HG03457 (cell line): ENCODE measurements around the gene NLGN1.

Experiments
- ATAC-seq: cut with Tn5 transposase; IDR thresholded peaks from one replicate; pipeline ENCODE4 v1.9.1; 2021; ENCODE audit warnings: moderate number of reproducible peaks; ENCODE audit not compliant: unreplicated experiment

Gene NLGN1

DNA sequence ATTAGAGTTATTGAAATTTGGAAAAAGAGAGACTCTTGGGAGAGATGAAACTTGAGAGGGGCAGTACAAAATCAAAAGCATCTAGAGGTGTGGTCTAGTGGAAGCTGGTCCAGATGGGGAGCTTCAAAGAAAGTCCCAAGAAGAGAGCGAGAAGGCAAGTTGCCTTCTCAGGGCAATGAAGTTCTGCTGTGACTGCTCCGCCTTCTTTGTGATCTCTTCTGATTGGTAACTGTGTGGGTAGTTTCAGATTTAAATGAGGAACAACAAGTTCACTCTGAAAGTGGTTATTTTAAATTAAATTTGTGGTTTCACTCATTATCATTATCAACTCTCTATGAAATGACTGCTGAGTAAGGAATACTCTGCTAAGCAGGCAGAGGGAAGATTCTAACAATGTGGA, 233.3 kb downstream of the NLGN1 start:
- ATAC-seq: no peak

DNA sequence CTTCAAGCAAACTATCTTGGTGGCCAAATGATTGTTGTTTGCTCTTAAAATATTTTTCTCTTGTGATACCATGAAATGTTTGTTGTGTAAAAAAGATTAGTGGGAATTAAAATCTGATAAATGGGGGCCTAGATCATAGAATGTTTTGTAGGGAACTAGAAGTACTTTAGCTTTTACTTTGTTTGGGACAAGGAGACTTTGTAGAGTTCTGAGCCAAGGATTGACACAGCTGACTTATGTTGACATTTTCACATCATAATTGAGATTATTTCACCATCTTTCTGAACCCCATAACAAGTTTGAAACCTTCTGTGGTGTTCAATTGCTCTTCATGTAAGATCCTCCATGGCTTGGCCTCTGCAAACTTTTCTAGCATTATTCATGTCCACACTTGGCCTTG, 235.4 kb downstream of the NLGN1 start:
- no peak for ATAC-seq

DNA sequence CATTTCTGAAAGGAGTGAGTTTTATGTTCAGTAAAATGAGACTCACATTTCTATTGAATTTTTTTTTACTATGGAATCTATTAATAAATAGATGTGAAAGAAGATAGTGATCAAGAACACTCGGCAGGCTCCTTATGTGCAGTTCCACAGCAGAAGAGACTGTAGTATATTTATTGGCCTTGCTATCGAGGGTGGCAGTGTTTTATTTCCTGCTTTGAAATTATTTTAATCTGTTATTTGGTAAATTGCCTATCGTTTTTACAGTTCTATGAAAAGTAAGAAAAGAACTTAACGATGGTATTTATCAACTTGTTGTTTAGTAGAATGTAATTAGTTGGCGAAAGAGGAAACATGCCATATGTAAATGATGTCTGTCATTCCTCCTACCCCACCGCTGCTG, 238.3 kb downstream of the NLGN1 start:
- no peak for ATAC-seq

DNA sequence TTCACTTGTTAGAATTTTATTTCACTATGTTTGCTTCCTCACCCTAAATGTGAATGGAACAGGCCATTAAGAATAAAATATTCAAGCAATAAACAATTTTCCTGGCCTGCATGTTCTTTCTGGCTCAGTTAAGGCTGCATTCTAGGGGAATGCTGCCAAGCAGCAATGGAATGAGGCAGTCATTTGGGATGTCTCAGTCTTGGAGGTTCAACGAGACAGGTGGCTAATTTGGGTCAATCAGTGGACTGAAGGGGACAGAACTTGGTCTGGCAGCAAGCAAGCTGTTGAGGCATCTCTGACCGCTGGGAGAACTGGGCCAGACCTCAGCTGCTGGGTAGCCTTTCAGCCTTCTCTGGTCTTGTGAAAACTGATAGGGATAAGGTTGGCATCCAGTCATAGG, 241.6 kb downstream of the NLGN1 start:
- no peak for ATAC-seq

DNA sequence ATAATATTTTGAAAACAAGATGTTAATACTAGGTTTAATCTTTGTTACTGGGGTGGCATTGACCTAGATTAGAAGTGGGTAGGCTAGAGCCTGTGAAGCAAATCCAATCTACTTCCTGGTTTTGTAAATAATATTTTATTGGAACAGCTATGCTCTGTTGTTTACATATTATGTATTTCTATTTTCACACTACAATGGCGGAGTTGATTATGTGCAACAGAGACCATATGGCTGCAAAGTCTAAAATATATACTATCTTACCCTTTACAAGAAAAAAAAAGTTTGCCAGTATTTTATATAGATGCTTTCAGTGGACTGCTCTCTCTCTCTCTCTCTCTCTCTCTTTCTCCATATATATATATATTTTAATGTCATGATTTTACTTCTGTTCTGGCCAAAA, 244.2 kb downstream of the NLGN1 start:
- ATAC-seq: no peak

DNA sequence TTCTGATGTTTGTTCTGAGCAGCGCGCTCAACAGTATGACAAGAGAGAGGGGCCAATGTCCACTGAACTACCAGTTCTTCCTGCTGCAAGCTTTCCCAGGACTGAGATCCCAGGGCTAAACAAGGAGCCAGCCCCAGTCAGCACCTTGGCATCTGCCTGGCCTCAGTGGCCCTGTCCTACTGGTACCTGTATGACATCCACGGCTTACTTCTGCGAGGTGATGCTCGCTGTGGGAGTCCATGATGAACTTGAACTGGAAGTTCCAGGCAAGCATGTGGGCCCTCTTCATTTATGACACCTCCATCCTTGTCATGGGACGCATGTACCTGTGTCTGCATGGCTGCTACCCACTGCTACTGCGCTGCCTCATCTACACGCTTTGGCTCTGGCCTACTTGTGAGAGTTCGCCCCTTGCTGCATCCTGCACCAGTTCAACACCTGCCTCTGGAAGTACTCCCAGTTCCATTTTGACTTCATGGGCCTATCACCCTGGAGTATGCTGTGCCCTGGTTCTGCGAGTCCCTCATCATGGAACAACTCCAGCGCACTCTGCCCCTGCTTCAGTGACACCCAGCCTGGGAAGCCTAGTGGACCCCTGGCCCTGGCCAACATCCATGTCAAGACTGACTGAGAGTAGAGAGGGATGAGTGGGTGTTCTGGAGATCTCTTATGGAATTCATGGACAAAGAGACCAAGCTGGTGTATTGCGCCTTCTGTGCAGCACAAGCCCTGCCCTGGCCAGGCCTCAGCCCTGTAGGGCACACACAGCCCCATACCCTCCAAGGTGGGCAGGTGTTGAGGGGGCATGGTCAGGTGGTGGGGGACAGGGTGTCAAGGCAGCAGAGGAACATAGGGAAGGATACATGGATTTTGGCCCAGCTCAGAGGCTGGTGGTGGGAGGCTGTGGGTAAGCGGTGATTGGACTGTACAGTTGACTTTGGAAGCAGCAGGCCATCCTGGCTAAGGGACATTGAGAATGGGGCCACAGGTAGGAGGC, 246.8 kb downstream of the NLGN1 start:
- no peak for ATAC-seq

DNA sequence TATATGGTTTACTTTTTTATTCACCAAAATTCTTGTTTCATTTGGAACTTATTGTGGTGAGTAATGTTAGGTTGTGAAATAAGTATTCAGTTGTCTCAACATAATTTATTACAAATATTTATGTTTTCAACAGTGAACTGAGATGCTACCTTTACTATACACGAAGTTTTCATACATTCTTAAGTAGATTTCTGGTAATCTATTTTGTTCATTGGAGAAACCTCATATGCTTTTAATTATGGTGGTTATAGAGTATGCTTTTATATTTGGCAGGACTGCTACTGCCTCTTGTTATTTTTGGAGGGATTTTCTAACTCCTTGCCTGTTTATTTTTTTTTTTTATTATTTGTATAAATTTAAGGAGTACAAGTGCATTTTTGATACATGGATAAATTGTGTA, 253.1 kb downstream of the NLGN1 start:
- ATAC-seq: no peak

DNA sequence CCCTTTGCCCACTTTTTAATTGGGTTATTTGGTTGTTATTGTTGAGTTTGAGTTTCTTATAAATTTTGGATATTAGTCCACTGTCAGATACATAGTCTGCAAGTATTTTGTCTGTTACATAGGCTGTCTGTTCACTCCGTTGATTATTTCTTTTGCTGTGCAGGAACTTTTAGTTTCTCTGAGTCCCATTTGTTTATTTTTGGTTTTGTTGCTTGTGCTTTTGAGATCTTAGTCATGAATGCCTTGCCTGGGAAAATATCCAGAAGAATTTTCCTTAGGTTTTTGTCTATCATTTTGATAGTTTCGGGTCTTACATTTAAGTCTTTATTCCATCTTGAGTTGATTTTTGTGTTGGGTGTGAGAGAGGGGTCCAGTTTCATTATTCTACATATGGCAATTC, 254.5 kb downstream of the NLGN1 start:
- ATAC-seq: no peak

DNA sequence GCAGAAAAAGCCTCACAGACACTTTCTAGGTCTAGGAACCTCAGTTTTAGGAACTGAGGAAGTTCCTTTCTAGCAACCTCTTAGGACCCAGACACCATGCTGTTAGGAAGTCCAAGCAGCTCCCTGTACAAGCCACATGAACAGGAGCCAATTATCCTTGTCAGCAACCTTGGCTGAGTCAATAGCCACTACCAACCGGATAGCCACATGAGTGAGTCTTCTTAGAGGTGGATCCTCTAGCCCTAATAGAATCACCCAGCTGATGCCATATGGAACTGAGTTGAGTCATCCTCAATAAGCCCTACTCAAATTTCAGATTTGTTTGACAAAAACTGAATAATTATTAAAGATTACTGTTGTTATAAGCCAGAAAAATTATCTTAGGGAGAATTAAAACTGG, 256.2 kb downstream of the NLGN1 start:
- no peak for ATAC-seq

DNA sequence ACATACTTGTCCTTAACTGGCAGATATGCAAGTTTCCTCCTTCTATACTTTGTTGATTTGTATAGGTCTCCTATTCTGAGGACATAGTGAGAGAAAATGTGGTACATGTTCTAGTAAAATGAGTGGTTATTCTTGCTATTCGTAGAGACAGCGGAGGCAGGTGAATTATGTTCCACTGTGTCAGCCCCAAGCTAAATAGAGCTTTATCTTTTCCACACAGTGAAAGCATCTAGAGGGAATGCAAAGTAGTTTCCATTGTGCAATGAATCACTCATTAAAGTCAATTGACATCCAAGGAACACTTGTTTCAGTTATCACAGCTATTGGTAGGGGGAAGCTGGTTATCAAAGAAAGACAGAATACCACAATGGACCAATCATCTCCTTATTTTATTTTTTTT, 262.4 kb downstream of the NLGN1 start:
- no peak for ATAC-seq

DNA sequence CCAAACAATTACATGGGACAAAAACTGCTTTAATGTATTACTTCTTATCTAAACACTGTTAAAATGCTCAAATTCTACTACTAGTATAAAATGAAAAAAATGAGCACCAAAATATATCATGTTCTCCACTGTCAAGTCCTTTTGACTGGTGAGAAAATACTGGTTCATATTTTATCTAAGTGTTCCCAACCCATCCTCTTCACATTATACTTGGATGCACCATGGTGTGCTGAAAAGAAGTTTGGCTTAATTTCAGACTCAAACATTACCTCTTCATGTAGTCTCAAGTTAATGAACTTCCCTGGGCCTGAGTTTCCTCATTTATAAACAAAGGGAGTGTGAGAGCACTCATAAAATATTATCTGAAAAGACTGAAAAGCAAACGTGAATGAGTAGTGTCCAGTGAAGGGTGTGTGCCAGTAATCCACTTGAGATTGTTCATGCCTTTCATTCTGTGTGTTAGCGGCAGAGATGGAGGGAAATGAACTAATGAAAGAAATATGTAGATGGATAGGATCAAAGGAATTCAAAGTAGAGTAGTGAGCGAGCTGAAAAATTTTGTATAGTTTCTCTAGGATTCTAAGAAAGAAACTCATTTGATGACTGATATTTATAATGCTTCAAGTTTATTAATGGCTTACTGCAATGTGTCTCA, 263.2 kb downstream of the NLGN1 start:
- ATAC-seq: no peak

DNA sequence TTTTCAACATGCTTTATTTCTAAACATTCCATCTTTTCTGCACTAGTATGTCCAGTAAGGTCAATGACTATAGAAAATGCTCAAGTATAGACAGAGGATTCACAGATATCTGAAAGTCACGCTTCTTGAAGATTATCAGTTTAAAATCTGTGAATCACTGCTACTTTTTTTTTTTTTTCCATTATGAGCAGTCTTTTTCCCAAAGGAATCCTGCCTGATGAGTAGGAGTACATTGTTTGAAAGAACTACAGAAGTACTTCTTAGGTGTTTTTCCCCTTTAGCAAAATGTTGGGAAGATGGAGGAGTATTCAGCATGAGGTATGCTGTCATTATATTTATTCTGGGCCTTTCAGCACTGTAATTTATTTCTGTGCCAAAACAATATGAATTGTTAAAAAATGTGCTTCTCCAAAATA, 266.2 kb downstream of the NLGN1 start:
- ATAC-seq: no peak

DNA sequence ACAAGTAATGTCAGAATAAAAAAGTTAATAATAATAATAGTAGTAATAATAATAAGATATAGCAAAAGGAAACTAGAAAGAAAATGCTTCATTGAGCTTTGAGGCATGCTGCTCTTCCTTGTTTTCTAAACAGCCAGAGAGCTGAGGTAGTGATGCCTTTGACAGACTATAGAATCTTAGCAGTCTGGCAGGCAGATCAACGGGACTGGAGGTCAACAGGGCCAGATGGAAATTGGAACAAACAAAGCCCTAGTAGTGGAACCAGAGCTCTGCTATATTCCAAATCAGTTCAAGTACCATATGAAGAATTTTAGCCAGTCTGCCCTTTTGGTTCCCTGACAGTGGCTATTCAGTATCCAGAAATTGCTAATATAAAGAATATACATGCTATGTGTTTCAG, 278.6 kb downstream of the NLGN1 start:
- no peak for ATAC-seq

DNA sequence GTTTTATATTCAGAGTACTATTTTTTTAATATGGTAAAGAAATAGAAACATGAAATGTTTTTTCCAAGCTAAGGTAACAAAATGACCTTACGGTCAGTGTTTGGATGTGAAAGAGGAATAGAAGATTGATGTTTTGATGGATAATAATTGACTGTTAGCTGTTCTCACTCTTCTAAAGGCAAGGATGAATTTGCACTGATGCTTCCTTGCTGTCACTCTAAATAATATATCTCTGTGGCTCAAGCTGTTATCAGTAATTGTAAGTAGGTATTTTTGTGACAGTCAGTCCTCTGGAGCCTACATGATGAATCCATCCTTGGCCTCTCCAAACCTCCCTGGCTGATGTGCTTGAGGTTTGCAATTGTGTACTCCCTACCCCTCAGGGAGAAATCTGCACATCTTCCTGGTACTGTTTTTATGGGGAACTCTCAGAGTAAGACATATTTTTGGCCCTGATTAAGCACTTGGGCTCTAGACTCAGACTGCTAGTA, 283.7 kb downstream of the NLGN1 start:
- no peak for ATAC-seq

DNA sequence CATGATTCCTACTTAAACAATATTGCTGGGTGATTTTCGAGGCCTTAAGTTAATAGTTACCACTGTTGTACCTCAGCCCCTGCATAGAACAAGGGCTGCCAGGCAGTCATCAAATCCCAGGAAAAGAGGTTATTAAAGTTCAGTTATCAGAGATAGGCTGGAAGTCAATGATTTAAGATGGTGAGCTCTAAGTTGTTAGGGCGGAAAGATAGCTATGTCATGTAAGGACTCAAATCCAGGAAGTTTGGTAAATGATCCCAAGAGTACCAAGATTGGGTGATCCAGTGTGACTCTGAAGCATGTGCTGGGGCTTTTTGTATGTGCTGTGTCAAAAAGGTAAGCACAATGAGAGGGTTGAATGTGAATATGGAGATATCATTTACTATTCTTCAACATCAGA, 287.9 kb downstream of the NLGN1 start:
- ATAC-seq: no peak

DNA sequence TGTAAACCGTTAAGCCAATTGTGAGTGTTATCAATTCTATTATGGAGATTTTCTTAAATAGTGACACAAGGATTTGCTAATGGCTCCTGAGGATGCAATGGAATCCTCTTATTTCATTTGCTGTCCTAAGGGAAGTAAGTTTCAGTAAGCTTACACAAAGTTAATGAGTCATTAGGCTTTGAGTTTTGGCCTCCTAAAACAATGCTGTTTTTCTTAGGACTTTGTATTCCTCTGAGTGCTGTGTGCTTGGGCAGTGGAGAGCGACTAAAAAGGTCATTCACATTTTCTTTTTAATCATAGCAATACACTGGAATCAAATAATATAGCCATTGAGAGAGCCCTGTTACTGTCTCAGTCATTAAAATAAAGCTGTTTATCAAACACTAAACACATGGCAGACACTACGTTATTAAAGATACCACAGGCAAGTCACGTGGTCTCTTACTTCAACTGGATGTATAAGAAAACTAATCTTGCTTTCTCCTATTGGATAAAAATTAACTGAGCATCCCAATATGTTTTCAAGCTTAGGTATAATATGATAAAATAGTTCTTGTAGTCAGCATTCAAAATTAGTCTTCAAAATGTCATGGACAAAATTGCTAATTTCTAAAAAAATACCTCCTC, 290.8 kb downstream of the NLGN1 start:
- no peak for ATAC-seq

DNA sequence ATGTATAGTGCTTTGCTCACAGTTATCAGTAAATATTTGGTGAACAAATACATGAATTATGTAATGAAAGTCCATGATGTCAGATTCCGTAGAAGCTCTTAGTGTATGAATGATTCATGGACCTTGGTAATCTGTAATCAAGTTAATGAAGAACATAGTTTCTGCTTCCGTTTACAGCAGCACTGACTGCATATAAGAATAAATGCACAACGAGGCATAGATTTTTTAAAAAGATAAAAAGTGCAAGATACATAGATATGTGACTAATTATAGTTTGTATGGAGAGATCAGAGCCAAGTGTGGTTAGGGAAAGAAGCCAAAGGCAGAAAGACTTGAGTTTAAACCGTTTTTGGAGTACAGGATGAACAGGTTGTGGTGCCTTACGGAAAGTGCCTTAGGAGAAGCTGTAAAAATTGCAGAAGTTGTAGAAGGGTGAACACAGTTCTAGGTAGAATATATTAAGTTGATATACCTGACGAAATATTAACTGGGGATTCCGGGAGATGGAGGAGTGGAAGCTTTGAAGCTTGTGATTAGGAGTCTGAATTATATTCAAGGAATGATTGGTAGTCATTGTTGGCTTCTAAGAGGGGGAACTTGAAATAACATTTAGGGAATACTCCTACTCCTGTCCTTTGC, 293.1 kb downstream of the NLGN1 start:
- no peak for ATAC-seq

DNA sequence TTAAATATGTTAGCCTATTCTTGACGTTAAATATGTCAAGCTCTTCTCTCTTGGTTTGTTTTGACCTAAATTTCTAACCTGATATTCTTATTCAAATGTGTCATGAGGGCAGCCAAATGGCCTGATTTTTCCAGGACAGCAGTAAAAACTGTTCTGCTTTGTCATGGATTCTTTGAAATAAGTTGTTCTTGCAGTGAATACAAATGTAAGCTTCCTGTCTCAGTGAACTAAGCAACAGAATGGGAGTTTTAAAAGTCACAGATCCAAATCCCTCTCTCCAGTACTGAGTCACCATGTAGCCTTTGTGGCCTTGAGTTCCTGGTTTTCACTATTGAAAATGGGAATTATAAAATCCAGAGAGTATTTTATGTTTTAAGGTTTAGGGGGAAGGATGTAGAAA, 301.8 kb downstream of the NLGN1 start:
- no peak for ATAC-seq

DNA sequence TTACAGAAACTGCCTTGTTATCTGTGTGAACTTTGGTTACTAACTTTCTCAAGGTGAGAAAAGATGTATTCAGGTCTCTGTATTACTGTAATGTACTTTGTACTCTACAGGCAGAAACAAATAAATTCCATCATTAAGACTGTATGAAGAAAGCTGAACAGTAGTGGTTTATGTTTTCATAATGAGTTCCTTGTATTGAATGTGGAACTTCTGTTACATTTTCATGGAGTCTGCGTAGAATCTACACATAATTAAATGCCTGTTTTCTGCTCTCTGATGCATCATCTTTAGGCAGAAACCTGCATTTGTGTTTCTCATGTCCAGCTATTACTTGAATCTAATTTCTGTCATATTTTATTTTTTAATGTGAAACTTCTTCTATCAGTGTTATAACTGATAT, 302.8 kb downstream of the NLGN1 start:
- ATAC-seq: no peak

DNA sequence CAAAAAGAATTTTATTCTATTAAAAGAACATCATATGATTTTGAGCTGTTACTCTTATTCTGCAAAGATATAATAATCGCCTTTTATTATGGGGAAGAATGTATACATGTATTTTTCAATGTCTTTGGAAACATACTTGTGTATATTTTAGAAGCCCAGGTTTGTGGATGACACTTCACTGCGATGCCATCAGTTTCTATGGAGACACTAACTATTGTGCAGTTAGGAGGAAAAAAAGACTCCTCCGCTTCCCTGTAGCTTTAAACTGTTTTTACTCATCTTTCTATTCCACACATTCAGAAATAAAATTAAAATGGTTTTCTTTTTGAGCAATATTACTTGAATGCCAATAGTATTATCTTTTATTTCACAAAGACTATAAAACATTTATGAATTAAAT, 305.0 kb downstream of the NLGN1 start:
- no peak for ATAC-seq

DNA sequence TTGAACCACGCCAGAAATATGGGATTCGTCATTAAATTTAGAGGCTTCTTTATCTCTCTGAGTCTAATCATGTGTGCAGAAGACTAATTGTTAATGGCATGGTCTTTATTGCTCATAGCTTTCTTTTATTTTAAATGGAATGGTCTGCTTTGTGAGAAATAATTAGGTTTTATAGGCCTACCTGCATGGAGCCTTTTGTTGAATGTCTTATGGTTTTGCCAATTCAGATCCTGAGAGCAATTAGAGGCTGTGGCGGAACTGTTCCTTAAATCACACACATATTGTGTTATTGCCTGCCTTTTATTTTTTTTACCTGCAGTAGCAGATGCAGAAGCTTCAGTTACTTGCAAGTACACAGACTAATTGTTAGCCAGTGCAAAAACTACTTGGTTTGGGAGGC, 306.2 kb downstream of the NLGN1 start:
- no peak for ATAC-seq
